ENCODE measurements around the gene TMEM184B.

TMEM184B gene

DNA sequence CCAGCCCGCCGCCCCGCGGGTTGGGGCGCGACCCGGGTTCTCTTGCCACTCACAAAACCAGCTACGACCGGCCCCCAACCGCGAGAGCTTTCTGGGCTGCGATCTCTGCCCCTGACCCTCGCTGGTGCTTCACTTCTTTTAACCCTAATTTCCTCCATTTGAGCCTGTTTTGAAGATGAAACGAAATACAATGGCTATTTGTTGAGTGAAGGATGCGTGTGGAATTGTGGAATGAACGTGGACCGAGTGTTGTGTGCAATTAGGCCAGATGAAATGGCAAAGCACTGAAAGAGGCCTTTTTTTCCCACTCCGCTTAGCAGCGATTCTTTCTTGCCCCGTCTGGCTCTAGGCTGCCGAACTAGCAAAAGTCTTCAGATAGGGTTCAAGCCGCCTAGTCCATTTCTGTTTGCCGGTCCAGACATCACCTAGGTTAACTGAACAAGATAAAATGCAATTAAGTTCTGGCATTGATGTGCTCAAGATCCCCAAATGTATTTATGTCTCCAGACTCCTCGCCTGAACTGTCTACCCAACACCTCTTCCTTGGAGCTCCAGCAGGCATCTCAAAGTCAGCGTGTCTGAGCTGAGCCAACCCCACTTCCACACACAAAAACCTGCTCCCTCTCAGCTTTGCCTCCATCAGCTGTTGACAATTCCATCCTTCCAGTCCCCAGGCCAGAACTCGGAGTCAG lies 471 bp upstream of the TMEM184B start:
- H3K4me3 Mint-ChIP-seq, result peak overlapping the region; percentile 92 to 94

DNA sequence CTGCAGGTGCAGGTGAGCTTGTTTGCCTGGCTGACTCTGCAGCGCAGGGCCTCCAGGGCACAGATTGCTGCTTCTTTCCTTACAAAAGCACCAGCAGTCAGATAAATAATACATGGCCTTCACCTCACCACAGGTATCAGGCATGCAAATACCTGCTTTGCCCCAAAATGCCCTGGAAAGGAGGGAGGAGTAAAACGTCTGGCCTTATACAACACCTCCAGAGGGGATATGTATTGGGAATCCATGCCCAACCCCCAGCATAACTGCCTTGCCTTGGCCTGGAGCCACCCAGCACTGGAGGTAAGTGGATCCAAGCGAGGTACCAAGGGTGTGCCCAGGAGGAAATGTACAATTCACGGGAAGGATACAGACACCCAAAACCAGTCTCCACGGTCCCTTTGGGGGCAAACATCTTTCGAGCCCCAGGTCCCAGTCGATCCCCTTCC lies 860 bp downstream of the TMEM184B start:
- no peaks in the 10 kb centered on the region for H3K9me3 Mint-ChIP-seq
- peaks cover 0 to 4% of the 10 kb centered on the region in 2 donors for H3K36me3 Mint-ChIP-seq
- ATAC-seq (replicated peaks) (peak; percentile 1 to 11), DNase-seq (no peak)
- H3K27me3 Mint-ChIP-seq, result no peaks in the 10 kb centered on the region
- H3K4me1 Mint-ChIP-seq, result peaks cover 32 to 63% of the 10 kb centered on the region in 2 donors
- peak overlapping the region; percentile 75 for H3K27ac Mint-ChIP-seq
- peak overlapping the region; percentile 86 to 92 for H3K4me3 Mint-ChIP-seq

More for the DNA sequence above, 471 bp upstream of the TMEM184B start:
- ATAC-seq (replicated peaks), result peak; percentile 3 to 10
- H3K4me1 Mint-ChIP-seq, result peaks cover 30 to 53% of the 10 kb centered on the region in 2 donors
- no peaks in the 10 kb centered on the region for H3K9me3 Mint-ChIP-seq
- peak overlapping the region; percentile 97 for H3K27ac Mint-ChIP-seq
- H3K36me3 Mint-ChIP-seq, result no peaks in the 10 kb centered on the region
- H3K27me3 Mint-ChIP-seq, result no peaks in the 10 kb centered on the region
- DNase-seq, result no peak

DNA sequence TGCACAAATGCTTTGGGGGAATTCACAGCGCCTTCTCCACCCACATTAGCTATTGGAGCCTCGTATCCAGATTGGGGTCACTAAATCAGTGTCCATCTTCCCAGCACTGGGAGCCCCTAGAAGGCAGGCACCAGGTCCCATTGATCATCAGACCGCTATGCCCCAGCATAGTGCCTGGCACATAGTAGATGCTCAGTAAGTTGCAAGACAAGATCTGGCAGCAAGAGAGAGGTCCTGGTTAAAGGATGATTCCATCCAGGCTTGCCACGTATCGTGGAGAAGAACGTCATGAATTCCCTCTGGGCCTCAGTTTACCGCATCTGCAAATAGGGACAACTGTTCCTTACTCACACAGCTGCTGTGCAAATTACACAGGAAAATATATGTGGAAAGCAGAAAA lies 1.7 kb downstream of the TMEM184B start:
- H3K9me3 Mint-ChIP-seq, result no peaks in the 10 kb centered on the region
- no peak for DNase-seq
- peaks cover 0 to 4% of the 10 kb centered on the region in 2 donors for H3K36me3 Mint-ChIP-seq
- H3K4me1 Mint-ChIP-seq, result peaks cover 30 to 57% of the 10 kb centered on the region in 2 donors
- H3K27me3 Mint-ChIP-seq, result no peaks in the 10 kb centered on the region
- no peak overlapping the region for H3K27ac Mint-ChIP-seq
- no peak overlapping the region for H3K4me3 Mint-ChIP-seq
- ATAC-seq (replicated peaks), result no peak

DNA sequence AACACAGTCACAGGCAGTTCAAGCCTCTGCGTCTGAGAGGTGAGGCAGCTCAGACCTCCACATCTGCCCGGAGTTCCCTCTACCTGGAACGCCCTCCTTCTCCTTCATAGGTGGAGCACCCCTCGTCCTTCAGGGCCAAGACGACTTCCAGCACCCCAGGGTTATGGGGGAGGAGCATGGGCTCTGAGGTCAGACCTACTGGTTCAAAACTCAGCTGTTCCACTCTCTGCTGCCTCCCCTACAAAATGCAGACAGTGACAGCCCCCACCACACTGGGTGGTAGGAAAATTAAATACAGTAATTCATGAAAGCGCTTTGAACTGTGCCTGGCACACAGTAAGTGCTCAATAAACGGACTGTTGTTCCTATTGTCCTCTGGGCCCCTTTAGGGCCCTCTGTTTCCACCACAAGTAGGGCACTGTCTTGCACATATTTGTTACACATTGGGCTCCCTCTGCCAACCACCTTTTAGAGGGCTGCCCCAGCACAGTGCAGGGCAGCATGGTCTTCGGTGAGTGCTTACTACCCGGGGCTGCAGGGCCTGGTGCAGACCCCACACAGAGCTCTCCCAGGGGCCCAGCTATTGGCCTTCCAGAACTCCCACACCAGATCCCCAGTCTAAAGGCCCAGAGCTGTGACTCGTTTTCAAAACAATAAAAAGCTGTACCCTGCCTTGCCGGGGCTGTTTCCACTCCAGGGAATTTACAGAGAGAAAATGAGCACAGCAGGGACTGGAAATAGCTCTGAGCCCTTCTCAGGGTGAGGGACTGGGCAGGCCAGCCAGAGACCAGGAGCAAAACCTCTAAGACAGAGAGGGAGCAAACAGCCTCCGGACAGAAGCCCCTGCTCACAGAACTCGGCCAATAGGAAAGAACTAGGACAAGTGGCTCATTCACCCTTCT lies 2.5 kb downstream of the TMEM184B start:
- H3K36me3 Mint-ChIP-seq, result peaks cover 0 to 4% of the 10 kb centered on the region in 2 donors
- H3K4me3 Mint-ChIP-seq, result no peak overlapping the region
- H3K9me3 Mint-ChIP-seq, result no peaks in the 10 kb centered on the region
- ATAC-seq (replicated peaks), result no peak
- H3K27ac Mint-ChIP-seq, result no peak overlapping the region
- DNase-seq, result no peak
- H3K4me1 Mint-ChIP-seq, result peaks cover 27 to 53% of the 10 kb centered on the region in 2 donors
- no peaks in the 10 kb centered on the region for H3K27me3 Mint-ChIP-seq

DNA sequence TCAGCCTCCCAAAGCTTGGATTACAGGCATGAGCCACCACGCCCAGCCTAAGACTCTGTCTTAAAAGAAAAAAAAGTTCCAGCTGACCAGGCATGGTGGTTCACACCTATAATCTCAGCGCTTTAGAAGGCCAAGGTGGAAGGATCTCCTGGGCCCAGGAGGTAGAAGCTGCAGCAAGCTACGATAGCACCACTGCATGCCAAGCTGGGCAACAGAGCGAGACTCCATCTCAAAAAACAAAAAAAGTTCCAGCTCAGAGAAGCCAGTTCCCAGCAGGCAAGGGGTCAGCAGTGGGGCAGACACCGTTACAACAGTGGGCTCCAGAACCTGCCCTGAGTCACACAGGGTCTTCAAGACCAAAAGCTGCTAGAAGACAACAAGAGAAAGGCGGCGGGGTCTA lies 3.3 kb downstream of the TMEM184B start:
- Mint-ChIP-seq H3K9me3 (no peaks in the 10 kb centered on the region), H3K27me3 (no peaks in the 10 kb centered on the region), H3K36me3 (peaks cover 0 to 7% of the 10 kb centered on the region in 2 donors), H3K27ac (no peak overlapping the region), H3K4me3 (no peak overlapping the region), H3K4me1 (peaks cover 27 to 53% of the 10 kb centered on the region in 2 donors)
- no peak for ATAC-seq (replicated peaks)
- DNase-seq, result no peak

DNA sequence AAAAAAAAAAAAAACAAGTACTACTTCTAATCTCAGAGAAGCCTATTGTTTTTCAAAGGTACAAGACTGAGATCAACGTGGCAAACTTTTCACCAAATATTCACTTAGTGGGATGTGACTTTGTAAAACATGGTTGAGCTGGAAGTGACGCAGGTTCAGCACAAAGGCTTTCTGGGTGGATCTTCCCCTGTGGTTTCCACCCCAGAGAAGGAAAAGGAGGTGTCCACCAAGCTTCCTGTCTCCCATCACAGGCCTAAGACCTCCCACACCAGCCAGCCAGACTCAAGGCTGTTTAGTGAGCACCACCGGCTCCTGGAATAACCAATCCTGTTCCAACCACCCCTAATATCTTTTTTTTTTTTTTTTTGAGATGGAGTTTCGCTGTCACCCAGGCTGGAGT lies 5.7 kb downstream of the TMEM184B start:
- H3K4me3 Mint-ChIP-seq, result no peak overlapping the region
- H3K4me1 Mint-ChIP-seq, result peaks cover 22 to 44% of the 10 kb centered on the region in 2 donors
- peak; percentile 38 to 58 for ATAC-seq (replicated peaks)
- no peaks in the 10 kb centered on the region for H3K9me3 Mint-ChIP-seq
- H3K36me3 Mint-ChIP-seq, result peaks cover 0 to 18% of the 10 kb centered on the region in 2 donors
- H3K27ac Mint-ChIP-seq, result no peak overlapping the region
- no peak for DNase-seq
- no peaks in the 10 kb centered on the region for H3K27me3 Mint-ChIP-seq

DNA sequence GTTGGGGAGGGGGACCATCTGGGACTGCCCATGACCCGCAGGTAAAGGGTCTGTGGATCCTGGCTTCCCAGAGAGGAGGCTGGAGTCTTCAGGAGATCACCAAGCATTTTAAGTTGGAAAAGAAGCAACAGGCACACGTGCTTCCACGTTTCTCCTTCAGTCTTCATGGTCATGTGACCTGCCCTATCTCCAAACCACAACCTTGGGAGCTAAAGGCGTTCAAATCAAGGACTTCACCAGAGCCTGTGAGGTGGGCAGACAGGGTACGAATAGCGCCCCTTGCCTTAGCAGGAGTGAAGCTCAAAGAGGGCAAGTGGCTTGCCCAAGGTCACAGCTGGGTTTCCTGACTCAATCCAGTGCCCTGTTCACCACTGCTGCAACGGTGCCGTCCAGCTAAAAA lies 6.7 kb downstream of the TMEM184B start:
- H3K27me3 Mint-ChIP-seq, result no peaks in the 10 kb centered on the region
- DNase-seq, result no peak
- H3K27ac Mint-ChIP-seq, result no peak overlapping the region
- ATAC-seq (replicated peaks), result no peak
- H3K4me3 Mint-ChIP-seq, result no peak overlapping the region
- H3K36me3 Mint-ChIP-seq, result peaks cover 0 to 18% of the 10 kb centered on the region in 2 donors
- peaks cover 25 to 45% of the 10 kb centered on the region in 2 donors for H3K4me1 Mint-ChIP-seq
- H3K9me3 Mint-ChIP-seq, result no peaks in the 10 kb centered on the region

DNA sequence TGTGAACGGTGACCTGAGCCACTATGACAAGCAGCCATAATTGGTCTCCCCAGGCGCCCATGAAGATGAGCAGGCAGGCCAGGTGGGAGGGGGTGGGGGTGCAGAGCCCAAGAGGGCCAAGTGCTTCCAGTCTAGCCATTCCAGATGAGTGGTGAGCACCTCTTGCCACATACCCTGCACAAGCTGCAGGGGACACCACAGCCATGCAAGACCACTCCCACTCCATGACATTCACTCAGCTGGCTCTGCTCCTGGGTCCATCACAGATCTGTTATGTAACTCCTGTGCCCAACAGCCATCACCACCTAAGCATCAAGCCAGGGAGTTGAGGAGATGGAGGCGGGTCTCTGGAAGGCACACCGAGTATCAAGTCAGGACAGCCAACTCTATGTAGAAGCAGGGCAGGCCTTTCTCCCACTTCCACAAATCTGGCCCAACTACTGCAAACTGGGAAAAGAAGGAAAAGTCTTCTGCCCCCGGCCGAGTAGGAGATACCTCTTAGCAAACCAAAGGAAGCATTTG lies 8.4 kb downstream of the TMEM184B start:
- H3K27ac Mint-ChIP-seq, result no peak overlapping the region
- H3K9me3 Mint-ChIP-seq, result no peaks in the 10 kb centered on the region
- H3K27me3 Mint-ChIP-seq, result no peaks in the 10 kb centered on the region
- no peak overlapping the region for H3K4me3 Mint-ChIP-seq
- peaks cover 0 to 19% of the 10 kb centered on the region in 2 donors for H3K36me3 Mint-ChIP-seq
- no peak for DNase-seq
- peaks cover 24 to 39% of the 10 kb centered on the region in 2 donors for H3K4me1 Mint-ChIP-seq
- ATAC-seq (replicated peaks), result no peak

DNA sequence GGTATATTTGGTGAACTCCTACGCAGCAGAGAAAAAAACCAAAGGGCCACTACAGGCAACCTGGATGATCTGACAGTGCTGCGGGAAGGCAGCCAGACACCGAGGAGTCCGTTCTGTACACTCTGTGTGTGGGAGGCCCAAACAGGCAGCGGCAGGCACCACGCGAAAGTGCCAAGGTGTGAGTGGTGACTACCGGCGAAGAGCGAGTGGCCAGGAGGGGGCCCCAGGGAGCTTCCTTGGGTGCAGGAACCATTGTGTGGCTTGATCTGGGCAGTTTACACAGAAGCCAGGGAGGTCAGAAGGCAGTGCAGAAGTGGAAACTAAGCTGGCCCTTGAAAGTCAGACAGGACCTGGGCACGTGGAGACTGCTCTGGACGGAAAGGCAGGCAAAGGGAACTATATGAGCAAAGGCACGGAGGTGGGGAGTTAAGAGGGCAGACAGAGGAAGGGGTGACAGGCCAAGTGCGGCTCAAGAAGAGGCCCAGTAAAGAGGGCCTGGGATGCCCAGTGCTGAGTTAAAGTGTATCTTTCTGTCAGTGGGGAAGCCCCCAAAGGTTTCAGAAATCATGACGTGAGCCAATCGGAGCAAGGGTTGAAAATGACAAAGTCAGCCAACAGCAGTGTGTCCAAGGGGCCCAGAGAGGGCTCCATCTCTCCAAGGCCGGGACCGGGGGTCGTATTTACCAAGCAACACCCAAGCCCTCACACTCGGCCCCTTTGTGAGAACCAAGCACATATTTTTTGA lies 10.6 kb downstream of the TMEM184B start:
- Mint-ChIP-seq H3K4me1 (peaks cover 24 to 27% of the 10 kb centered on the region in 2 donors), H3K27me3 (no peaks in the 10 kb centered on the region), H3K9me3 (no peaks in the 10 kb centered on the region), H3K4me3 (no peak overlapping the region), H3K27ac (peak overlapping the region; percentile 49), H3K36me3 (peaks cover 0 to 18% of the 10 kb centered on the region in 2 donors)
- ATAC-seq (replicated peaks), result peak; percentile 52 to 74
- DNase-seq, result no peak

DNA sequence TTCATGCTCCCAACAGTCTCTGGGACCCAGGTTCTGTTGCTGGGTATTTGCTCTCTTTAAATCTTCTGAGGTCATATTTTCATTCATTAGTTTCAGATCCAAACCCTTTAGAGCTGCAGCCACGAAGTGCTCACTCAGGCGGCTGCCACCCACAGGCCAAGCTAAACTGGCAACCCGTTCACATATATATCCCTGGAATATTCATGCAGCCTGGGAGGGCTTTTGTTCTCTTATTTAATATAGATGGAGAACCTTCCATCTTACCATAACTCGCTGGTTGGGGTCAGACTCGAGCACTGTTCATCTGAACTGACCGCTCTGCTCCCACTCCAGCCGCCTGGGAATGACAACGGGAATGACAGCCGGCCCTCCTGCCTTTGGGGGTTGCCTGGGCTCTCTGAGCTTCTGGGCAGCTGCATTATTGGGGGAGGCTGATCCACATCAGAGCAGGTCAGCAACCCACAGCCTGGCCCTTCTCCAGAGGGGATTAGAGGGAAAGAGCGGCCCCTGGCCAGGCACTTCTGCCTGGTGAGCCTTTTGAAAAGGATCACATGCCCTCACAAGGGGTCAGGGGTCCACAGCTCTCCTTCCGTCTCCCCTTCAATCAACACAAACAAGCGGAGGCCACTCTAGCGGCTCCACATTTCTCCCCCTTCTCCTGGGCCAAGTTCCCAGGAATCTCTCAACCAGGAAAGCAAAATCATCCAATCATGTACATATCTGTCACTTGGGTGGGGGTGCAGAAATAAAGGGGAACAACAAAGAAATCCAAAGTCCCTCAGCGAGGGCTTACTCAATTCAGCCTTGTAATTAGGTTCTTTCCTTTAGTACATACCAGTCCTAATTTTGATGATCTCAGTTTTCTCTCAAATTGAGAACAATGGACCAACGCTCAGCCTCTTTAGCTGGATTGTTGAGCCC lies 11.8 kb downstream of the TMEM184B start:
- peaks cover 22 to 27% of the 10 kb centered on the region in 2 donors for H3K4me1 Mint-ChIP-seq

DNA sequence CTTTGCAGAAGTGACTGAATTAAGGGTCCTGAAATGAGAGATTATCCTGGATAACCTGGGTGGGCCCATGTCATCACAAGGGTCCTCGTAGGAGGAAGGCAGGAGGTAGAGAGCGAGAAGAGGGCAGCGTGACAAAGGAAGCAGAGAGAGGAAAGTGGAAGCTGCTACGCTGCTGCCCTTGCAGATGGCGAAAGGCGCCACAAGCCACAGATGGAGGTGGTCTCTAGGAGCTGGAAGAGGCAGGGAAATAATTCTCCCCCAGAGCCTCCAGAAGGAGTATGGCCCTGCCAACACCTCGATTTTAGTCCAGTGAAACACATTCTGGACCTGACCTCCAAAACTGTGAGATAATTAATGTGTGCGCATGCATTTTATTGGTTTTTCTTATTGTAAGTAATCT lies 13.4 kb downstream of the TMEM184B start:
- no peak for DNase-seq
- ATAC-seq (replicated peaks), result no peak
- Mint-ChIP-seq H3K4me1 (peaks cover 22 to 29% of the 10 kb centered on the region in 2 donors), H3K27ac (peak overlapping the region; percentile 72), H3K27me3 (no peaks in the 10 kb centered on the region), H3K4me3 (no peak overlapping the region), H3K36me3 (peaks cover 0 to 15% of the 10 kb centered on the region in 2 donors), H3K9me3 (no peaks in the 10 kb centered on the region)

More for the DNA sequence above, 11.8 kb downstream of the TMEM184B start:
- Mint-ChIP-seq H3K4me3 (no peak overlapping the region), H3K27me3 (no peaks in the 10 kb centered on the region), H3K36me3 (peaks cover 0 to 18% of the 10 kb centered on the region in 2 donors), H3K9me3 (no peaks in the 10 kb centered on the region), H3K27ac (peak overlapping the region; percentile 44)
- no peak for DNase-seq
- peak; percentile 2 to 33 for ATAC-seq (replicated peaks)

DNA sequence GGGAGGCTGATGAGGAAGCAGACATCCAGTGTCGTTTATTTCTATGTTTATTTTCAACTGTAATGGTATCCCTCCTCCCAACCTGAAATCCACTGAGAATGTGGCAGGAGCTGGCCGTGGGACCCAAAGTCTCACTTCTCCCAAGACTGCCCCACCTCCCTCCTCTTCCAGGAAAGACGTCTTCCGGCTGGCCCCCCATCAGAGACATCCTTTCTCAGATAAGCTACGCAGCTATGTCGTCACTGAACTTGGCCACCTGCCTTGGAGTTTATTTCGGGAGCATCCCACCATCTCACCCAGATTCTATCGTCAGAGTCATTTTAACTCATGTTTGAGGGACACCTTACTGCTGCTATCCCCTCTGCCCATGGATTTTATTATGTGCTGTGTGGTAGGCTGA lies 13.9 kb downstream of the TMEM184B start:
- H3K27ac Mint-ChIP-seq, result peak overlapping the region; percentile 72

DNA sequence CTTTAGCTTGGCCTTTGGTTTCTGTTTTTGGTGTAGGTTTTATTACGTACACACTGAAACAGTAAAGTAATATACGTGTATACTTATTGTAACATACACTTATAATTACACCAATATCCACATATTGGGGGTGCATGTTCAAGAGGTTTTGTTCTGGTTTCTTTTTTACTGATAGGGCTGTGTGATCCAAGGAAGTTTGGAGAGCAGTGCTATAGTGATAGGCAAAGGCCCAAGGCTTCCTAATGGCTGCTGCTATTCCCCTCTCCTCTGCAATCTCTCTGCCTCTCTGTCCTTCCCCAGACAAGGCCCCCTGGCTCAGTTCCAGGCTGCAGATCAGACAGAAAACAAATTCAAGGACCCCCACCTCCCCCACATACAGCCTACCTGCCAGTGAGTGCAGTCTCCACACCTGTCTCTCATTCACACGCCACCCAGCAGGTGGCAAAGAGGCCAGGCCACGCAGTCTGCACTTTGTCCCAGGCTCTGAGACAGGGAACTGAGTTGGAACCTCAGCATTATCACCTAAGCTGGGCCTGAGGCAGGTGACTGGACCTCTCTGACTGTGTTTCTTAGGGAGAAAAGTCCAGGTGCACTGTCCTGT lies 15.1 kb downstream of the TMEM184B start:
- Mint-ChIP-seq H3K36me3 (peaks cover 0 to 7% of the 10 kb centered on the region in 2 donors), H3K27ac (no peak overlapping the region), H3K4me3 (no peak overlapping the region), H3K27me3 (no peaks in the 10 kb centered on the region), H3K4me1 (peaks cover 22 to 29% of the 10 kb centered on the region in 2 donors), H3K9me3 (no peaks in the 10 kb centered on the region)
- DNase-seq (no peak), ATAC-seq (replicated peaks) (no peak)

More for the DNA sequence above, 13.9 kb downstream of the TMEM184B start:
- Mint-ChIP-seq H3K4me1 (peaks cover 22 to 29% of the 10 kb centered on the region in 2 donors), H3K4me3 (no peak overlapping the region), H3K27me3 (no peaks in the 10 kb centered on the region), H3K9me3 (no peaks in the 10 kb centered on the region), H3K36me3 (peaks cover 0 to 13% of the 10 kb centered on the region in 2 donors)
- ATAC-seq (replicated peaks) (no peak), DNase-seq (no peak)
